Urinary bladder (tissue), 4 donors: ENCODE measurements around the gene MANBA. TPM values are rescaled to one million over a fixed set of nuclear protein-coding genes. Genes with fewer than 3 reads are reported as not detected.
A peak's percentile ranks its signal among the peaks of the same experiment; 100 is the strongest.

Source experiments
- DNase-seq: peaks from one replicate; pipeline ENCODE4 v3.0.0-alpha.2; 2015; ENCODE audit errors: extremely low spot score
- H3K27ac ChIP-seq: one replicate; pipeline ENCODE4 v1.5.1; 2013; ENCODE audit warnings: low read depth, mild to moderate bottlenecking, moderate library complexity
- H3K36me3 ChIP-seq: one replicate; pipeline ENCODE4 v1.6.1; 2013; ENCODE audit warnings: mild to moderate bottlenecking, moderate library complexity; ENCODE audit not compliant: insufficient read depth
- H3K4me1 ChIP-seq: one replicate; pipeline ENCODE4 v1.6.1; 2013; ENCODE audit warnings: mild to moderate bottlenecking, moderate library complexity; ENCODE audit not compliant: insufficient read depth
- H3K4me3 ChIP-seq: one replicate; pipeline ENCODE4 v1.5.1; 2013; ENCODE audit warnings: low read depth, low read length
- WGBS: extraction: QIAGEN DNeasy Blood & Tissue Kit; methylation state at CpG from one replicate; pipeline ENCODE4 v1.1.7; 2013; 5-methylcytosine and 5-hydroxymethylcytosine counted together
- polyA plus RNA-seq: library from polyadenylated mRNA; stranded (reverse); fragments of 200-250 nt; gene quantifications from one replicate; pipeline ENCODE4 v1.2.3, GENCODE V29; 2013
- total RNA-seq: library from RNA; depleted of rRNA; stranded (reverse); fragments of >200 nt; gene quantifications from one replicate; pipeline ENCODE4 v1.2.3, GENCODE V29; 2014
- donor health status: healthy with polysubstance abuse.
- donor health status: healthy.

Gene MANBA
- total and polyA plus RNA-seq, 2 donors = 23.3 to 62.2 TPM

- WGBS = 91% methylated on average over 1 of the region's 1 CpG
- H3K36me3 ChIP-seq = no peaks in the 10 kb centered on the region
- no peaks in the 10 kb centered on the region for H3K4me1 ChIP-seq
- no peak overlapping the region for H3K27ac ChIP-seq
- no peak for DNase-seq
- no peak overlapping the region for H3K4me3 ChIP-seq
Measured at GRCh38 chr4:102781570-102781969, 20.8 kb upstream of the MANBA start.

GRCh38 chr4:102780476-102781144 lies 19.8 kb upstream of the MANBA start:
- no peak overlapping the region for H3K27ac ChIP-seq
- no peaks in the 10 kb centered on the region for H3K36me3 ChIP-seq
- no peak for DNase-seq
- no peak overlapping the region for H3K4me3 ChIP-seq
- WGBS = 88% methylated on average over 5 of the region's 5 CpGs
- no peaks in the 10 kb centered on the region for H3K4me1 ChIP-seq

GRCh38 chr4:102779204-102779603 lies 18.4 kb upstream of the MANBA start:
- H3K27ac ChIP-seq = no peak overlapping the region
- no peaks in the 10 kb centered on the region for H3K36me3 ChIP-seq
- no peaks in the 10 kb centered on the region for H3K4me1 ChIP-seq
- no peak for DNase-seq
- H3K4me3 ChIP-seq = no peak overlapping the region
- 69% methylated on average over 4 of the region's 4 CpGs for WGBS

- Histone ChIP-seq H3K4me3 (no peak overlapping the region), H3K27ac (no peak overlapping the region), H3K36me3 (no peaks in the 10 kb centered on the region), H3K4me1 (no peaks in the 10 kb centered on the region)
- 66% methylated on average over 7 of the region's 7 CpGs for WGBS
- no peak for DNase-seq
Measured at GRCh38 chr4:102778720-102779119, 18.0 kb upstream of the MANBA start.

- no peaks in the 10 kb centered on the region for H3K36me3 ChIP-seq
- H3K27ac ChIP-seq = no peak overlapping the region
- H3K4me3 ChIP-seq = no peak overlapping the region
- H3K4me1 ChIP-seq = no peaks in the 10 kb centered on the region
- 68% methylated on average over 1 of the region's 1 CpG for WGBS
- DNase-seq = no peak
Measured at GRCh38 chr4:102775805-102776204, 15.0 kb upstream of the MANBA start.

GRCh38 chr4:102774254-102774653 lies 13.5 kb upstream of the MANBA start:
- no peak for DNase-seq
- Histone ChIP-seq H3K4me1 (no peaks in the 10 kb centered on the region), H3K27ac (no peak overlapping the region), H3K4me3 (no peak overlapping the region), H3K36me3 (no peaks in the 10 kb centered on the region)
- 82% methylated on average over 2 of the region's 2 CpGs for WGBS

- no peak for DNase-seq
- Histone ChIP-seq H3K36me3 (no peaks in the 10 kb centered on the region), H3K4me3 (no peak overlapping the region), H3K27ac (no peak overlapping the region), H3K4me1 (no peaks in the 10 kb centered on the region)
- WGBS = 76% methylated on average over 4 of the region's 4 CpGs
Measured at GRCh38 chr4:102772738-102773340, 12.1 kb upstream of the MANBA start.

- no peak for DNase-seq
- 79% methylated on average over 3 of the region's 3 CpGs for WGBS
- H3K27ac ChIP-seq = no peak overlapping the region
- no peaks in the 10 kb centered on the region for H3K4me1 ChIP-seq
- no peaks in the 10 kb centered on the region for H3K36me3 ChIP-seq
- no peak overlapping the region for H3K4me3 ChIP-seq
Measured at GRCh38 chr4:102764901-102765300, 4.1 kb upstream of the MANBA start.

- H3K27ac ChIP-seq = no peak overlapping the region
- DNase-seq = no peak
- H3K36me3 ChIP-seq = no peaks in the 10 kb centered on the region
- no peak overlapping the region for H3K4me3 ChIP-seq
- WGBS = 46% methylated on average over 14 of the region's 14 CpGs
- no peaks in the 10 kb centered on the region for H3K4me1 ChIP-seq
Measured at GRCh38 chr4:102761906-102762305, 1.1 kb upstream of the MANBA start.

GRCh38 chr4:102761296-102761701 lies 531 bp upstream of the MANBA start:
- no peaks in the 10 kb centered on the region for H3K4me1 ChIP-seq
- H3K36me3 ChIP-seq = no peaks in the 10 kb centered on the region
- H3K27ac ChIP-seq = no peak overlapping the region
- peak overlapping the region; percentile 93 for H3K4me3 ChIP-seq
- DNase-seq = no peak
- WGBS = 2% methylated on average over 15 of the region's 15 CpGs

GRCh38 chr4:102759831-102760644 lies 730 bp downstream of the MANBA start:
- peak overlapping the region; percentile 93 for H3K4me3 ChIP-seq

GRCh38 chr4:102758241-102759160 lies 2.3 kb downstream of the MANBA start:
- WGBS = 87% methylated on average over 11 of the region's 11 CpGs
- no peak overlapping the region for H3K4me3 ChIP-seq

More at GRCh38 chr4:102759831-102760644, 730 bp downstream of the MANBA start:
- no peaks in the 10 kb centered on the region for H3K36me3 ChIP-seq
- no peaks in the 10 kb centered on the region for H3K4me1 ChIP-seq
- 3% methylated on average over 25 of the region's 25 CpGs for WGBS
- DNase-seq = peak; percentile 13
- peak overlapping the region; percentile 59 for H3K27ac ChIP-seq

GRCh38 chr4:102757681-102758080 lies 3.1 kb downstream of the MANBA start:
- 56% methylated on average over 1 of the region's 1 CpG for WGBS
- Histone ChIP-seq H3K4me3 (no peak overlapping the region), H3K4me1 (no peaks in the 10 kb centered on the region), H3K36me3 (no peaks in the 10 kb centered on the region), H3K27ac (no peak overlapping the region)
- no peak for DNase-seq

More at GRCh38 chr4:102758241-102759160, 2.3 kb downstream of the MANBA start:
- DNase-seq = no peak
- Histone ChIP-seq H3K36me3 (no peaks in the 10 kb centered on the region), H3K27ac (no peak overlapping the region), H3K4me1 (no peaks in the 10 kb centered on the region)
